Muscle layer of duodenum (tissue), 2 donors: ENCODE measurements around the gene BCL7B.
"Not testable (repeated sequence)": the region's sequence is repeated elsewhere in the genome, so short reads cannot be mapped to it uniquely, and the experiment has no call there.

Source experiments
- H3K27ac ChIP-seq: one replicate; pipeline ENCODE4 v1.7.0; 2013; ENCODE audit warnings: mild to moderate bottlenecking, low read length
- H3K27me3 ChIP-seq: one replicate; pipeline ENCODE4 v1.7.0; 2013; ENCODE audit warnings: low read depth, mild to moderate bottlenecking, control low read depth, low read length
- H3K36me3 ChIP-seq, 2 donors: one replicate each; pipeline ENCODE4 v1.7.0; 2013; ENCODE audit warnings: low read length in 2 of 2, control low read depth in 1 of 2, mild to moderate bottlenecking in 1 of 2; ENCODE audit not compliant: insufficient read depth in 2 of 2, control insufficient read depth in 1 of 2
- H3K4me1 ChIP-seq, 2 donors: one replicate each; pipeline ENCODE4 v1.7.0; 2013; ENCODE audit warnings: low read length in 2 of 2, mild to moderate bottlenecking in 2 of 2, control low read depth in 1 of 2, moderate library complexity in 1 of 2; ENCODE audit not compliant: insufficient read depth in 2 of 2, control insufficient read depth in 1 of 2
- H3K4me3 ChIP-seq, 2 donors: one replicate each; pipeline ENCODE4 v1.7.0; 2013; ENCODE audit warnings: low read length in 2 of 2, low read depth in 1 of 2, mild to moderate bottlenecking in 1 of 2
- H3K9me3 ChIP-seq, 2 donors: one replicate each; pipeline ENCODE4 v1.7.0; 2013; ENCODE audit warnings: low read length in 2 of 2, control low read depth in 1 of 2, mild to moderate bottlenecking in 1 of 2; ENCODE audit not compliant: control insufficient read depth in 1 of 2
- donor health status: healthy.

The BCL7B gene

DNA sequence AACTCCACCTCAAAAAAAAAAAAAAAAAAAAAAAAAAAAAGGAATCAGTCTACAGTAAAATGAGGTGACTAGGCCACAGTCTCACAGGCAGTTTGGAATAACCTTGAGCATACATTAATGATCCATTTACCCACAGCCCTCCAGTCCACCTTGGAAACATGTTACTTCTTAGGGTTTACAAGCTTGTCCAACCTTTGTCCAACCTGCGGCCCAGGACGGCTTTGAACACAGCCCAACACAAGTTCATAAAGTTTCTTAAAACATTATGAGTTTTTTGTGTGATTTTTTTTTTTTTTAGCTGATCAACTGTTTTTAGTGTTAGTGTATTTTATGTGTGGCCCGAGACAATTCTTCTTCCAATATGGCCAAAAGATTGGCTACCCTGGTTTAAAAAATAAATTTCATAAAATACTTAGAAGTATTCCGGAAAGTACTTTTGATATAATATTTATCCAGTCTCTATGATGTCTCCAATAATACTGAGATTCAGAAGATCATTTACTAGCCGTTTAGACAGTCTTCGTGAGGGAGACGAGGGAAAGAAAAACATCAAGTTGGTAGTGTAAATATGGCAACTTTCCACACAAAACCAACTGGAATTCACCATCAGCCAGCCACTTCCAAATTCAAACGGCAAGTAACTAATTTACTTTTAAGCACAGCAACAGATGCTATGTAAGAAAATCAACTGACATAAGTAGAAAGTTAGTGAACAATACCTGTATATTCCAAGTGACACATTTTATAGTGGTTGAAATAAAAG is 45.3 kb downstream of the BCL7B start:
- H3K36me3 ChIP-seq = peaks cover 23 to 33% of the 10 kb centered on the region in 2 donors

DNA sequence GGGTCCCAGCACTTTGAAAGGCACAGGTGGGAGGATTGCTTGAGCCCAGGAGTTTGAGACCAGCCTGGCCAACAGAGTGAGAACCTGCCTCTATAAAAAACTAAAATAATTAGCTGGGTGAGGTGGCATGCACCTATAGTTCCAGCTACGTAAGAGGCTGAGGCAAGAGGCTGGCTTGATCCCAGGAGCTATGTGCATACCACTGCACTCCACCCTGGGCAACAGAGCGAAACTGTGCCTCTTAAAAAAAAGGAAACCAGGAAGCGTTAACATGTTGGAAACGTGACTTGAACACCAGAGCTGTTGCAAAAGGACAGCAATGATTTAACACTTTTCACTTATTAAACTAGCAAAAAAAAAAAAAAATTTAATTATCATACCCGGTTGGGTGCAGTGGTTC is 48.0 kb downstream of the BCL7B start:
- no peaks in the 10 kb centered on the region for H3K27me3 ChIP-seq
- peaks cover 0 to 15% of the 10 kb centered on the region in 2 donors for H3K4me1 ChIP-seq
- H3K36me3 ChIP-seq = peaks cover 35 to 43% of the 10 kb centered on the region in 2 donors
- H3K9me3 ChIP-seq = no peaks in the 10 kb centered on the region
- no peak overlapping the region for H3K4me3 ChIP-seq
- H3K27ac ChIP-seq = no peak overlapping the region

More for the DNA sequence above, 45.3 kb downstream of the BCL7B start:
- H3K4me3 ChIP-seq = no peak overlapping the region
- no peaks in the 10 kb centered on the region for H3K9me3 ChIP-seq
- peaks cover 0 to 15% of the 10 kb centered on the region in 2 donors for H3K4me1 ChIP-seq
- no peaks in the 10 kb centered on the region for H3K27me3 ChIP-seq
- no peak overlapping the region for H3K27ac ChIP-seq

DNA sequence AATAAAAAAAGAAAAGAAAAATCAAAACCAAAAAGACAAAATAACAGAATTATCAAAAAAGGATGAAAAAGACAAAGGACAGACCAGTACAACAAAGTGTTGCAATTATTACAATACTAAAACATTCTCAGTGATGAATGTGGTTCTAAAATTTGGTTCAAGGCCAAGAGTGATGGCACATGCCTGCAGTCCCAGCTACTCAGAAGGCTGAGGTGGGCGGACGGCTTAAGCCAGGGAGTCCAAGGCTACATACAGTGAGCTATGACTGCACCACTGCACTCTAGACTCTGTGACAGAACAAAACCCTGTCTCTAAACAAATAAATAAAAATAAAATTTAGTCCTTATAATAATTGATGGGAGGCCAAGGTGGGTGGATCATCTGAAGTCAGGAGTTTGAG is 49.9 kb downstream of the BCL7B start:
- H3K36me3 ChIP-seq = peaks cover 51 to 60% of the 10 kb centered on the region in 2 donors
- peaks cover 0 to 9% of the 10 kb centered on the region in 2 donors for H3K4me1 ChIP-seq

DNA sequence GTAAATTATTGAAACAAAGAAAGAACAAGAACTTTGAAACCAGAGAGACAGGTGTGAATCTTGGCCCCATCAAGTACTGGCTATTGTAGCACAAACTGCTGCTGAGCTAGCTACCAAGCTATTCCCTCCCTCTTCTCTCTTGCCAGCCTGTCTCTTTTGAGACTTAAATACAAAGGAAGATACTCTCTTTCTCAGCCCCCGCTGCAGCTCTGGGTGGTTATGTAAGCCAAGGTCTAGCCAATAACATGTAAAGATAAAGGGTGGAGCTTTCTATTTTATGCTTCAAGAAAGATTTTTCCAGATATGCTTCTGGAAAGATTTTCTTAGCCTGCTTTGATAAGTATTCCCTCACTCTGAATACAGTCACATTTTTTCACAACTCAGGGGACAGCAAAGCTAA is 52.6 kb downstream of the BCL7B start:
- Histone ChIP-seq H3K9me3 (no peaks in the 10 kb centered on the region), H3K36me3 (peaks cover 58 to 73% of the 10 kb centered on the region in 2 donors), H3K27ac (no peak overlapping the region), H3K27me3 (no peaks in the 10 kb centered on the region), H3K4me3 (no peak overlapping the region), H3K4me1 (peaks cover 0 to 2% of the 10 kb centered on the region in 2 donors)

More for the DNA sequence above, 49.9 kb downstream of the BCL7B start:
- no peaks in the 10 kb centered on the region for H3K9me3 ChIP-seq
- H3K27ac ChIP-seq = no peak overlapping the region
- H3K4me3 ChIP-seq = no peak overlapping the region
- no peaks in the 10 kb centered on the region for H3K27me3 ChIP-seq

DNA sequence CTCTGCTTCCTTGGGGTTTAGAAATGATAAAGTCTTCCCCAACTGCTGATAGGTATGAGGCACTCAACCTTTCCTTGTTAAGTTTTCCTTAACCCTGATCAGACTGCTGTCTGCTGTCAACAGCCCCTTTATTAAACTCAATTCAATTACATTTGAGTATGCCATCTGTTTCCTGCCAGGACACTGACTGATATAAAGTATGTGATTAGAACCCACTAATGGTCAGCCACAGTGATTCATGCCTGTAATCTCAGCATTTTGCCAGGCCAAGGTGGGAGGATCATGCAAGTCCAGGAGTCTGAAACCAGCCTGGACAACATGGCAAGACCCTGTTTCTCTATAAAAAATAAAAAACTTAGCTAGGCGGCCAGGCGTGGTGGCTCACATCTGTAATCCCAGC is 53.5 kb downstream of the BCL7B start:
- H3K36me3 ChIP-seq = peaks cover 59 to 64% of the 10 kb centered on the region in 2 donors
- no peak overlapping the region for H3K27ac ChIP-seq
- H3K4me1 ChIP-seq = peaks cover 0 to 2% of the 10 kb centered on the region in 2 donors
- H3K4me3 ChIP-seq = no peak overlapping the region
- H3K9me3 ChIP-seq = no peaks in the 10 kb centered on the region
- H3K27me3 ChIP-seq = no peaks in the 10 kb centered on the region

DNA sequence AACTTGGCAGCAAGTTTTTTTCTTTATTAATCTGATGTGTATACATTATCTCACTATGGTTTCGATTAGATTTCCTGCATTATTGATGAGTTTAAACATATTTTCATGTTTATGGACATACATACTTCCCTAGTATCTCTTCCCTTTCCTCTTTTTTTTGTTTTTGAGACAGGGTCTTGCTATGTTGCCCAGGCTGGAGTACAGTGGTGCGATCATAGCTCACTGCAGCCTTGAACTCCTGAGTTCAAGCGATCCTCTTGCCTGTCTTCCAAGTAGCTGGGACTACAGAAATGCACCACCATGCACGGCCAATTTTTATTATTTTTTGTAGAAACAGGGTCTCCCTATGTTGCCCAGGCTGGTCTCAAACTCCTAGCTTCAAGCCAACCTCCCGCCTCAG is 54.3 kb downstream of the BCL7B start:
- H3K4me1 ChIP-seq = peaks cover 0 to 2% of the 10 kb centered on the region in 2 donors
- no peak overlapping the region for H3K27ac ChIP-seq
- peaks cover 61 to 63% of the 10 kb centered on the region in 2 donors for H3K36me3 ChIP-seq
- no peak overlapping the region for H3K4me3 ChIP-seq
- no peaks in the 10 kb centered on the region for H3K27me3 ChIP-seq
- no peaks in the 10 kb centered on the region for H3K9me3 ChIP-seq

DNA sequence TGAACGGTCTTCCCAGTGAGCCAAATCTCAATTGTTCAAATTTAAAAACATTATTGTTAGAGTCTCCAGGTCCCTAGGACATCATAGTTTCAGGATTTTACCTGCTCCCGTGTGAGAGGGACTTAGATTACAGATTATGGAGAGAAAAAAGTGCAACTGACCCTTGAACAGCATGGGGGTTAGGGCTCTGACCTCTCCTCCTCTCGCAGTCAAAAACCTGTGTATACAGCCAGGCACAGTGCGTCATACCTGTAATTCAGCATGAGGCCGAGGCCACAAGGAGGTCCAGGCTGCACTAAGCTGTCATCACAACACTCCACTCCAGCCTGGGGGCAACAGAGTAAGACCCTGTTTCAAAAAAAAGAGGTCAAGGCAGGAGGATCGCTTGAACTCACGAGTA is 60.9 kb downstream of the BCL7B start:
- H3K36me3 ChIP-seq = peaks cover 42 to 65% of the 10 kb centered on the region in 2 donors
- H3K9me3 ChIP-seq = no peaks in the 10 kb centered on the region
- H3K4me1 ChIP-seq = no peaks in the 10 kb centered on the region
- no peak overlapping the region for H3K27ac ChIP-seq
- H3K4me3 ChIP-seq = no peak overlapping the region
- H3K27me3 ChIP-seq = no peaks in the 10 kb centered on the region

DNA sequence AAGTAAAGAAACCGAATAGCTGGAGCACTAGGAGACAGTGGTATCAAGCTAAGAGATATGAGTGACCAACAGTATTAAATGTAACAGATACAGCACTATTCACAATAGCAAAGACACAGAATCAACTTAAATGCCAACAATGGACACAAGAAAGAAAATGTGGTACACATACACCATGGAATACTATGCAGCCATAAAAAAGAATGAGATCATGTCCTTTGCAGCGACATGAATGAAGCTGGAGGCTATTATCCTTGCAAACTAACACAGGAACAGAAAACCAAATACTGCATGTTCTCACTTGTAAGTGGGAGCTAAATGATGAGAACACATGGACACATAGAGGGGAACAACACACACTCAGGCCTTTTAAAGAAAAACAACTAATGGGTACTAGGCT is 62.0 kb downstream of the BCL7B start:
- not testable (repeated sequence) for H3K27me3 ChIP-seq, H3K27ac ChIP-seq, H3K4me3 ChIP-seq, H3K4me1 ChIP-seq, H3K9me3 ChIP-seq
- H3K36me3 ChIP-seq = peaks cover 41 to 65% of the 10 kb centered on the region in 2 donors

DNA sequence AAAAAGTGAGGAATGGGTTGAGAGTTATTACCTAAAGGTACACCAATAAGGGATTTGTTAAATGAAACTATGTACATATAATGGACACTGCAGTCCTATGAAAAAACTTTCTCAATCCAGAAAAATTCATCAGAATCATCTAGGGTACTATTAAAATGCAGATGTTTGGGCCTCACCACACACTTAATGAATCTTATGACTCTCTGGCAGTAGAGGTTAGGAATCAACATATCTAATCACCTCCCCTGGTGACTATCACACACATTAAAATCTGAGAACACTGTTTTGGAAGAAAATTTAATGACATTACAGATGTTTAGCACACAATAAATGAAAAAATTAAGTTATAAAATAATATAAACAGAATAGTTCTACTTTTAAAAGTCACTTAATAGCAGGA is 67.5 kb downstream of the BCL7B start:
- Histone ChIP-seq H3K36me3 (peaks cover 39 to 55% of the 10 kb centered on the region in 2 donors), H3K4me1 (no peaks in the 10 kb centered on the region), H3K9me3 (no peaks in the 10 kb centered on the region), H3K4me3 (no peak overlapping the region), H3K27ac (no peak overlapping the region), H3K27me3 (no peaks in the 10 kb centered on the region)

DNA sequence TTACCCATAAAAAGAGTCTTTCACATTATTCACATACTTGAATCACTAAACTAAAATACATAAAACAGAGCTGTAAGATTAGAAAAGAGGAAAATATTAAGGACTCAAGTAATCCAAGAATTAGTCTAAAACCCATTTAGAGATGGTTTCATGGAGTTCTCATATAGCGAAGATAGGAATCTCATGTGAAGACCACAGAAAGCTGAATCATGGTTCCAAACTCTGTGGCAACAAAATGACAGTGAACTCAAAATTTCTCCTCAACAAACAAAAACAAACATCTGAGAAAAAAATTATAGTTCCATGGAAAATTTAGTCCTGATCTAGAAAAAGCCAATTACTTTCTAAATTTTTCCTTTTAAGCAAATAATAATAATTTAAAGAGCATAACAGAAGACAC is 70.0 kb downstream of the BCL7B start:
- no peaks in the 10 kb centered on the region for H3K9me3 ChIP-seq
- no peaks in the 10 kb centered on the region for H3K4me1 ChIP-seq
- H3K27me3 ChIP-seq = no peaks in the 10 kb centered on the region
- no peak overlapping the region for H3K4me3 ChIP-seq
- H3K36me3 ChIP-seq = peaks cover 38 to 44% of the 10 kb centered on the region in 2 donors
- no peak overlapping the region for H3K27ac ChIP-seq
